Skeletal muscle satellite cell (primary cell): ENCODE measurements around the gene SNX6.
"Not testable (repeated sequence)": the region's sequence is repeated elsewhere in the genome, so short reads cannot be mapped to it uniquely, and the experiment has no call there.

Source experiments
- H3K27me3 ChIP-seq: 2 replicates; pipeline ENCODE4 v1.7.0; 2013; ENCODE audit warnings: low read length; ENCODE audit not compliant: control insufficient read depth, insufficient read depth
- H3K36me3 ChIP-seq: 2 replicates; pipeline ENCODE4 v1.7.0; 2013; ENCODE audit warnings: mild to moderate bottlenecking, control low read depth, low read length; ENCODE audit not compliant: insufficient read depth
- H3K4me1 ChIP-seq: 2 replicates; pipeline ENCODE4 v1.7.0; 2013; ENCODE audit warnings: low read length; ENCODE audit not compliant: control insufficient read depth, insufficient read depth
- H3K4me2 ChIP-seq: 2 replicates; pipeline ENCODE4 v1.7.0; 2013; ENCODE audit warnings: mild to moderate bottlenecking, low read length
- H3K4me3 ChIP-seq: 2 replicates; pipeline ENCODE4 v1.7.0; 2013; ENCODE audit warnings: low read length
- H3K9ac ChIP-seq: 2 replicates; pipeline ENCODE4 v1.7.0; 2013; ENCODE audit warnings: mild to moderate bottlenecking, low read depth, low read length, moderate library complexity
- H3K9me3 ChIP-seq: replicated peaks from 2 replicates; pipeline ENCODE4 v1.7.0; 2013; ENCODE audit warnings: mild to moderate bottlenecking, control low read depth, low read length

Gene SNX6

DNA sequence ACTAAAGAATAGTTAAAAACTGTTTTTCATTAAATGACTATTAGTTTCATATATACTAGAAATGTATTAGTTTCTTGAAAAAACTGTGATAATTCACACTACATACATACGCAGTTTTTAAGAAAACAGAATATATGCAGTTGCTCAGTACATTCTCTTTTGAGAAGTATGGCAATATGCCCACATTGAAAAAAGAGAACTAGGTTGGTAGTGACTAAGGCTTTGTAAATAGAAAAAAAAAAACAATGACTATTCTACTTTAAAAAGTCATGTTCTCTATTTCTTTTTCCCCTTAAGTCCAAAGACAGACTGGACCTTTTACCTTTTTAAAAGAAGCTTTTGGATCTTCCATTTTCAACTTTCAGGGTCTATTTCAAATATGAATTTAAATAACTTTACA lies 25.0 kb downstream of the SNX6 start:
- no peaks in the 10 kb centered on the region for H3K9me3 ChIP-seq
- H3K9ac ChIP-seq, result no peak overlapping the region
- H3K27me3 ChIP-seq, result no peaks in the 10 kb centered on the region
- no peak overlapping the region for H3K4me2 ChIP-seq
- H3K36me3 ChIP-seq, result peaks cover 80% of the 10 kb centered on the region
- no peaks in the 10 kb centered on the region for H3K4me1 ChIP-seq
- H3K4me3 ChIP-seq, result no peak overlapping the region

DNA sequence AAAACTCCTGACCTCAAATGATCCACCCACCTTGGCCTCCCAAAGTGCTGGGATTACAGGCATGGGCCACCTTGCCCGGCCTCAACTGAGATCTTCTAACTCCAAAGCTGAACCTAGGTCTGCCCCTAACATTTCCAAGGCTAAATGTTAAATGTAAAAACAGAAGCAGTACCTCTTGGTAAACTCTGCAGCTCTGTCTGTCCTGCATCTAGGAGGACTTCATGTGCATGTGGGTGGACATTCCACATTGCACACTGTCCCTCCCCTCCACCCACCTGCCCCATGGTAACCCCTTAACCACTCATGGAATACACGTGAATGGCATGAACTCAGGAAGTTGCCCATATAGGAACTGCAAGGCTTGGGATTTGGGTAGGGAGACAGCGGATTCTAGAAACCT lies 33.1 kb downstream of the SNX6 start:
- Histone ChIP-seq H3K4me2 (no peak overlapping the region), H3K4me1 (peaks cover 12% of the 10 kb centered on the region), H3K4me3 (no peak overlapping the region), H3K27me3 (no peaks in the 10 kb centered on the region), H3K9ac (no peak overlapping the region), H3K36me3 (peaks cover 78% of the 10 kb centered on the region), H3K9me3 (no peaks in the 10 kb centered on the region)

DNA sequence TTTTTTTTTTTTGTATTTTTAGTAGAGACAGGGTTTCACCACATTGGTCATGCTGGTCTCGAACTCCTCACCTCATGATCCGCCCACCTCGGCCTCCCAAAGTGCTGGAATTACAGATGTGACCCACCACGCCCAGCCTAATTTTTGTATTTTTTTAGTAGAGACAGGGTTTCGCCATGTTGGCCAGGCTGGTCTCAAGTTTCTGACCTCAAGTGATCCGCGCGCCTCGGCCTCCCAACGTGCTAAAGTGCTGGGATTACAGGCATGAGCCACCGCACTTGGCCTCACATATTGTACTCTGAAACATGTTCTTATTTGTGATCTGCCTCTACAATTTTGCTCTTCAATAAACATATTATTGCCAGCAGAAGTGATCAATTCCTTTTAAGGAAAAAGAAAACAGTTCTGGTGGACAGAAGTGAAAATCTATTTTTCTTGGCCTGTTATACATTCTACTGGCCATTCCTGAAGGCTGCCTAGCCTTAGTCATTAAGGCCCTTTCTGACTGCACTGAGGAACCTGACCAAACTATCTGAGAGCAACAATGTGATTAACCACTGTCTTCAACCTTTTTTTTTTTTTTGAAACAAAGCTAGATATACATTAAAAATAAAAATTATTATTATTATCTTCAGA lies 36.1 kb downstream of the SNX6 start:
- Histone ChIP-seq H3K4me2 (no peak overlapping the region), H3K9ac (no peak overlapping the region), H3K4me1 (peaks cover 12% of the 10 kb centered on the region), H3K4me3 (no peak overlapping the region), H3K36me3 (peaks cover 74% of the 10 kb centered on the region), H3K27me3 (no peaks in the 10 kb centered on the region), H3K9me3 (no peaks in the 10 kb centered on the region)

DNA sequence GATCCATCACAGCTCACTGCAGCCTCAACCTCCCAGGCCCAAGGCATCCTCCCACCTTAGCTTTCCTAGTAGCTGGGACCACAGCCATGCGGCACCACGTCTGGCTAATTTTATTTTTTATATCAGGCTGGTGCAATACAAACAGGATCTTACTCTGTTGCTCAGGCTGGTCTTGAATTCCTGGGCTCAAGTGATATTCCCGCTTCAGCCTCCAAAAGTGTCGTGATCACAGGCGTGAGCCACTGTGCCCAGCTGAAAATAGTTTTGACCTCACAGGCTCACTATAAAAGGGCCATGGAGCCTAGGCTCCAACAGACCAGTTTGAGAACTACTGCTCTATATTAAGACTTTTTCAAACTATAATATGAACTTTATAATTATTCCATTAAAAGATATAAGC lies 37.3 kb downstream of the SNX6 start:
- Histone ChIP-seq H3K36me3 (peaks cover 70% of the 10 kb centered on the region), H3K4me2 (no peak overlapping the region), H3K4me3 (no peak overlapping the region), H3K4me1 (peaks cover 12% of the 10 kb centered on the region), H3K9ac (no peak overlapping the region), H3K27me3 (no peaks in the 10 kb centered on the region), H3K9me3 (no peaks in the 10 kb centered on the region)

DNA sequence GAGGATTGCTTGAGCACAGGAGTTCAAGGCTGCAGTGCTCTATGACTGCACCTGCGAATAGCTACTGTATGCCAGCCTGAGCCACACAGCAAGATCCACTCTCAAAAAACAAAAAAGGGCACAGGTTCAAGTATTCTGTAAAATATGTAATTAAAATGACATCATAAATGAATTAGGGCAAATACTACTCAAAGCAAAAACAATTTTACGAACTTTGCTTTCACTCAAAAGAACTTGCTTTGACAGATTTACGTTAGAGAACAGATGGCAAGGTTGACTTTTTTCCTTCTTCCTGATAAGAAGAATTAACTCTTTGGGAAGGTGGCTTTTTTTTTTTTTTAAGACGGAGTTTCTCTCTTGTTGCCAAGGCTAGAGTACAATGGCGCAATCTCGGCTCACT lies 46.4 kb downstream of the SNX6 start:
- Histone ChIP-seq H3K27me3 (no peaks in the 10 kb centered on the region), H3K9ac (no peak overlapping the region), H3K36me3 (peaks cover 55% of the 10 kb centered on the region), H3K4me2 (no peak overlapping the region), H3K4me1 (no peaks in the 10 kb centered on the region), H3K4me3 (no peak overlapping the region), H3K9me3 (no peaks in the 10 kb centered on the region)

DNA sequence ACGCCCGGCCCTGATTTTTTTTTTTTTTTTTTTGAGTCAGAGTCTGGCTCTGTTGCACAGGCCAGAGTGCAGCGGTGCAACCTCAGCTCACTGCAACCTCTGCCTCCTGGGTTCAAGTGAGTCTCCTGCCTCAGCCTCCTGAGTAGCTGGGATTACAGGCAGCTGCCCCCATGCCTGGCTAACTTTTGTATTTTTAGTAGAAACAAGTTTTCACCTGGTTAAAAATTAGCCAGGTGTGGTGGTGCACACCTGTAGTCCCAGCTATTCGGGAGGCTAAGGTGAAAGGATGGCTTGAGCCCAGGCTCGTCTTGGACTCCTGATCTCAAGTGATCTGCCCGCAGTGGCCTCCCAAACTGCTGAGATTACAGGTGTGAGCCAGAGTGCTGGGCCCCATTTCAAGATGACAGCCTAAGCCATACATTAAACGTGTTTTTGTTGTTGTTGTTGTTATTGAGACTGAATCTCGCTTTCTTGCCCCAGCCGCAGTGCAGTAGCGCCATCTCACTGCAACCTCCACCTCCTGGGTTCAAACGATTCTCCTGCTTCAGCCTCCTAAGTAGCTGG lies 47.7 kb downstream of the SNX6 start:
- Histone ChIP-seq H3K36me3 (peaks cover 61% of the 10 kb centered on the region), H3K9me3 (no peaks in the 10 kb centered on the region), H3K4me3 (no peak overlapping the region), H3K9ac (no peak overlapping the region), H3K4me1 (no peaks in the 10 kb centered on the region), H3K4me2 (no peak overlapping the region), H3K27me3 (no peaks in the 10 kb centered on the region)

DNA sequence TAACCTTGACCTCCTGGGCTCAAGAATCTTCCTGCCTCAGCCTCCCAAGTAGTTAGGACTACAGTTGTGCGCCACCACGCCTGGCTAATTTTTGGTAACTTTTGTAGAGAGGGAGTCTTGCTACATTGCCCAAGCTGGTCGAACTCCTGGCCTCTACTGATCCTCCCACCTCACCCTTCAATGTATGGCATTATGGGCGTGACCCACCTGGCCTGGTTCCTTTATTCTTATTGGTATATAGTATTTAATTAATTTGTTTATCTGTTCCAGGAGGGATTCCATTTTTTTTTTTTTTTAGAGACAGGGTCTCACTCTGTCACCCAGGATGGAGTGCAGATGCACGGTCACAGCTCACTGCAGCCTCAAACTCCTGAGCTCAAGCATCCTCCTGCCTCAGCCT lies 49.6 kb downstream of the SNX6 start:
- H3K27me3 ChIP-seq, result no peaks in the 10 kb centered on the region
- peaks cover 58% of the 10 kb centered on the region for H3K36me3 ChIP-seq
- H3K4me2 ChIP-seq, result no peak overlapping the region
- no peaks in the 10 kb centered on the region for H3K9me3 ChIP-seq
- H3K4me3 ChIP-seq, result no peak overlapping the region
- H3K4me1 ChIP-seq, result no peaks in the 10 kb centered on the region
- no peak overlapping the region for H3K9ac ChIP-seq

DNA sequence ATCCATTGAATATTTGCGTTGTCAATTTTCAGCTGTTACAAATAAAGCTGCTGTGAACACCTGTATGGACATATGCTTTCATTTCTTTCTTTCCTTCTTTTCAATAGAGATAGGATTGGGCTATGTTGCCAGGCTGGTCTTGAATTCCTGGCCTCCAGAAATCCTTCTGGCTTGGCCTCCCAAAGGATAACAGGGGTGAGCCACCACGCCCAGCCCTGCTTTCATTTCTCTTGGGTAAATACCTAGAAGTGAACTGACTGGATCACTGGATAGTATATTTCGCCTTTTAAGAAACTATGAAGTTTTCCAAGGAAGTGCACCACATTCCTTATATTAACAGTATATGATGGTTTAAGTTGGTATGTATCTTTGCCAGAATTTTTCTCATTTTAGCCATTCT lies 58.2 kb downstream of the SNX6 start:
- Histone ChIP-seq H3K27me3 (no peaks in the 10 kb centered on the region), H3K4me2 (no peak overlapping the region), H3K36me3 (peaks cover 55% of the 10 kb centered on the region), H3K4me3 (no peak overlapping the region), H3K9ac (no peak overlapping the region), H3K9me3 (no peaks in the 10 kb centered on the region), H3K4me1 (no peaks in the 10 kb centered on the region)

DNA sequence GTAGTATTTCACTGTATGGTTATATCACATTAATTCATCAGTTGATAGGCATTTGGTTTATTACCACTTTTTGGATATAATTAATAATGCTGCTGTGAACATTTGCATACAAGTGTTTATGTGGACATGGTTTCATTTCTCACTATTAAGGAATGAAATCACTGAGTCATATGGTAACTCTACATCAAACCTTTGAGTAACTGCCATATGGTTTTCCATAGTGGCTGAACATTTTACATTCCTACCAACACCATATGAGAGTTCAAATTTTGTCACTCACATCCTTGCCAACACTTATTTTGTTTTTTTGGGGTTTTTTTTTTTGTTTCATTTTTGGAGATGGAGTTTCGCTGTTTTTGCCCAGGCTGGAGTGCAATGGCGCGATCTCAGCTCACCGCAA lies 60.2 kb downstream of the SNX6 start:
- peaks cover 58% of the 10 kb centered on the region for H3K36me3 ChIP-seq
- no peaks in the 10 kb centered on the region for H3K27me3 ChIP-seq
- H3K4me2 ChIP-seq, result no peak overlapping the region
- H3K4me3 ChIP-seq, result no peak overlapping the region
- H3K4me1 ChIP-seq, result no peaks in the 10 kb centered on the region
- no peaks in the 10 kb centered on the region for H3K9me3 ChIP-seq
- no peak overlapping the region for H3K9ac ChIP-seq

DNA sequence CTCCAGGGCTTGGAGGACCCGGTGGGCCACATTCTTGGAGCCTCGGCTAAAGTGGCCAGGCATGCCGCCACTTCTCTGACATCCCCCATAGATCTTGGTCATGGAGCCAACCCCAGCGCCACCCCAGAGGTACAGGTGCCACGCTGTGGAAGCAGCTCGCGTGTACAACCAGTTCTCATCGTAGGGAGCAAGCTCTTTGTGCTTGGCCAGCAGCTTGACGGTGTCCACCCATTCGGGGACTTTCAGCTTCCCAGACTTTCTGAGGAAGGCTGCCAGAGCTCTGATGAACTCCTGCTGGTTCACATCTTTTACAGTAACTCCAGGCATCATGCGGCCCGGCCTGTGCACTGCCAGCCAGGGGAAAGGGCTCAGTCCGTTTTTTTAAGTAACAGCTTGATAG lies 61.1 kb downstream of the SNX6 start:
- H3K4me2 ChIP-seq, result no peak overlapping the region
- H3K9ac ChIP-seq, result no peak overlapping the region
- peaks cover 62% of the 10 kb centered on the region for H3K36me3 ChIP-seq
- H3K27me3 ChIP-seq, result no peaks in the 10 kb centered on the region
- no peaks in the 10 kb centered on the region for H3K4me1 ChIP-seq
- H3K9me3 ChIP-seq, result no peaks in the 10 kb centered on the region
- no peak overlapping the region for H3K4me3 ChIP-seq

DNA sequence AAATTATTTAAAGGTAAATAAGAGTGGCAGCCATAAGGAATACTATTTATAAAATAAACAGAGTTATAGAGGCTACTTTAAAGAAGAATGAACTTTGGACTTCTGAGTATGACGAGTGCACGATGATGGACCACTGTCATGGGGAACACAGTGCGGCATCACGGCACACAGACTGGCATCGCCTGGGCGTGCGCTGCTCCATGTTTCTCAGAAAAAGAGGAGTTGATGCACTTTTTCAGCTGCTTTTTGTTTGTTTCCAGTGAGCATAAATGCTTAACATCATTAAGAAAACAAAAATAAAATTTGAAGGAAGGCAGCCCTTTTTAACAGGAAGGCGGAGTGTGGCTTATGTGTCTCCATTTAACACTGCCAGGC lies 67.2 kb downstream of the SNX6 start:
- H3K27me3 ChIP-seq, result no peaks in the 10 kb centered on the region
- peaks cover 34% of the 10 kb centered on the region for H3K36me3 ChIP-seq
- no peak overlapping the region for H3K4me3 ChIP-seq
- H3K4me1 ChIP-seq, result no peaks in the 10 kb centered on the region
- H3K9ac ChIP-seq, result no peak overlapping the region
- H3K9me3 ChIP-seq, result no peaks in the 10 kb centered on the region
- H3K4me2 ChIP-seq, result no peak overlapping the region

DNA sequence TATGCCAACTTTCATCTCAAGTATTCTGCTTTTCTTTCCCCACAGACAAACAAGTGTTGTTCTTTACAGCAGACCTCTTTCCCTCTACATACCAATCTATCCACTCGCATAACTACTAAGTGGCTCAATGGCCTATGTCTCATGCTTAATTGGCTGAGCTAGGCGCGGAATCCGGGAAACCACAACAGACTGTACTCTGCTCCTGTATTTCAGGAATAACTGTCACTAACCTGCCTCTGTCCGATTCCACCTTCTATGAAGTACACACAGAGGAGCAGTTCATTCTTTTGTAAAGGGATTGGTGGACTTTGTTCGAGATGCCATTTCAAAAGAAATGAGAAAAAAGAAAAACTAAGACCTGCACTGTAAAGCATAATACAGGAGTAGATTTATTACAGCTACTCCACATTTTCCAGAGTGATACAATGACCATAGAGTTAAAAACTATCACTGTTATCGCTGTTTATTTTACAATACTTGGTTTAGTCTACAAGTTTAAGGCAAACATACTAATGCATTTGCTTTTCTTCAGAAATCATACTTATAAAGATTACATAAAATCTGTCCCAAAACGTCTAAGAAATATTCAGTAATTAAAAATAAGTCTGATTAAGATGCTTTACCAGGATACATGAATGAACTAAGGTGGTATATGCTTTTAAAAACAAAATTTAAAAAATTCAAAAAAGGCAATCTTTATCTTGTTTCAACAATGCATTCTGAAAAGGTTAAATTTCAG lies 67.7 kb downstream of the SNX6 start:
- not testable (repeated sequence) for H3K4me1 ChIP-seq, H3K27me3 ChIP-seq, H3K4me2 ChIP-seq, H3K9me3 ChIP-seq, H3K9ac ChIP-seq, H3K4me3 ChIP-seq
- peaks cover 30% of the 10 kb centered on the region for H3K36me3 ChIP-seq
